HG03575 (cell line): ENCODE results near the gene LRRC4C.
A peak's percentile ranks its signal among the peaks of the same experiment; 100 is the strongest.

Experiments
- ATAC-seq: cut with Tn5 transposase; IDR thresholded peaks from one replicate; pipeline ENCODE4 v1.9.1; 2021; ENCODE audit not compliant: unreplicated experiment, insufficient number of reproducible peaks, low FRiP score; ENCODE audit errors: extremely low read depth

Gene LRRC4C

DNA sequence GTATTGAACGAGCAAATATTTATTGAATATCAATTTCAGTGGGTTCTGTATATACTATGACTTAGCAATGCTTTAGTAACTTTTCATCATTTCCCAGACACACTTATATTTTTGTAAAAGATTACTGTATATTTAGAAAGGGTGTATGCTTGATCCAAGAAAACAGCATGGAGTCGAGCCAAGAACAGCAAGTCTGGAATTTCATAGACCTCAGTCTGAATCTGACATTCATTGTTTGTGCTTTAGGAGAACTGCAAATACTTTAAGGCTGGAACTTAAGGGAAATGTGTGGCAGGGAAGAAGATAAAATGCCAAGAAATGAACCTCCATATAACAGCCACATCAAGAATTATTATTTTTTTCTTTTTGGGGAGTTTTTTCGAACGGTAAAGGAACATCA is 1156.8 kb downstream of the LRRC4C start:
- no peak for ATAC-seq

DNA sequence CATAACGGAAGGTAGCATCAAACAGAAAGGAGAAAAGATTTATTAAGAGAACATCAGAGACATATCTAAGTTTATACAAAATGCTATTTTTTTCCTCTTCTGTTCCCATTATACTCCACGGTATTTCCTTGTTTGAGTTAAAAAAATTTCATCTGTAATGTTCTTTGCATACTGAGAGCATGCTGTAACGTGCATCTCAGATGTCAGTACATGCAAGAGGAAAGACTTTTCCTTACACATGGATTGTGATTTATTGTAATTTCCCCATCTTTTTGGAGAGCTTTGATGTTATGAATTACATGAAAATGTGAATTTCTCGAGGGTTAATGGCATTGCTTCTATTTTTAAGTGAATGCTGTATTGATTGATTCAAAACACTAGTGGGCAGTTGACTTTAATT is 1164.0 kb downstream of the LRRC4C start:
- no peak for ATAC-seq

- ATAC-seq = no peak
These were observed 1164.7 kb downstream of the LRRC4C start for GRCh38 chr11:40294741-40295140.

GRCh38 chr11:40294349-40294735 is 1165.1 kb downstream of the LRRC4C start:
- no peak for ATAC-seq

DNA sequence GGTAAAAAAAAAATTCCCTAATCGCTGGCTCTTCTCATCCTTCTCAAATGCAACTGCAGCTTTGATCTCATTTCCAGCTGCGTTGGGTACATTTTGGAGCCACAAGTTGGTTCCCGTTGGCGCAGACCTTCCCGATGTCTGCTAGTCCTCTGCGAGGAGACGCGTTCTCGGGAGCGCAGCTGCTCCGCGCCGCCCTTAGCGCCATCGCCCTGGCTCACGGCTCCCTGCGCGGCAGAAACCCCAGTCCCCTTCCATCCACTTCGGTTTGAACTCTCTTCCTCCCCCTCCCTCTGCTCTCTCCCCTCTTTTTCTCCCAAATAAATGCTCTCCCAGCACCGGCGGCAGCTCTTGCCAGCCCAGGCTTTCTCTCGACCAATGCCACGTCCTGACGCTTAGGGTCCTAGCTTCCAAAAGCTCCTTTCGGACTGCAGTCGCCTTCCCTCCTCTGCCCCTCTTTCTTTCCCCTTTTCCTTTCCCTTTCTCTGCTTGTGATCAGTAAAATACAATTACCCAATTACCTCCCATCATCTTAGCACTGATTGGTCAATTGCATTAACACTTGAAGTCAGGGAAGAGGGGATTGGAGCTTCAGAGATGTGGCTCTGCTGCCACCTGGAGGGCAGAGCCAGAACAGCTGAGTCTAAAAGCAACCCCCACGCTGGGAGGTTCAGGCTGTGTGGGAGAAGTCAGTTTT is 1165.7 kb downstream of the LRRC4C start:
- ATAC-seq = peak; percentile 95

DNA sequence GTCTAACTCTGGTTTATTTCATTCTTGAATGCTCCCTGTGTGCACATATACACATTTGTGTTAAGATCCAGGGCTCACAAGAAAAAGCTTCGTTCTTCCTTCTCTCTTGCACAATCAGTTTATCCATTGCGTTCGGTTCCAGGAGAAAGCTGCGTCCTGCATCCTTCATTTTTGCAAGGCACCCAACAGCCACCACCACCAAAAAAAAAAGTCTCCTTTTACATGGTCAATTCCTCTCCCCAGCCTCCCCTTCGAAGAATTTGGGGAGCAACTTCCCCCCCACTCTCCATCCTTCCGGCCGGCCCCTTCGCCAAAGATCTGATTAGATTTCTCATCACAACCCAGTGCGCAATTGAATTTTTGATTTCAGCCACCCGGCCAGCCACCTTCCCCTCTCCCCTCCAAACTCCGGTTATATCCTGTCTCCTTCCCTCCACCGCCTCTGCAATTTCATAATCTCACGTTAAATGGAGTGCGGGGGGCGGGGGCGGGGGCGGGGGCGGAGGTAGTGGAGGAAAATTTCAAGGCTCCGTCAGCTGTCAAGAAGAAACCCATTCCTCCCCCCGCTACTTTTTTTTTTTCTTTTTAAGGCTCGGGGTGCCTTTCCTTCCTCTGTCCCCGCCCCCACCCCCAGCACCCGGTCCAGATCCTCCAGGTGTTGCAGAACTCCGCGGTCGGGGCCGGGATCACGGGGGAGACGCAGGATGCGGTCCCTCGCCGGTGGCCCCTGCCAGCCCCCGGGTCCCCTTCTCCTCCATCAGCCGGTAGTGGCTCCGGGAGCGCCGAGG is 1166.5 kb downstream of the LRRC4C start:
- no peak for ATAC-seq

DNA sequence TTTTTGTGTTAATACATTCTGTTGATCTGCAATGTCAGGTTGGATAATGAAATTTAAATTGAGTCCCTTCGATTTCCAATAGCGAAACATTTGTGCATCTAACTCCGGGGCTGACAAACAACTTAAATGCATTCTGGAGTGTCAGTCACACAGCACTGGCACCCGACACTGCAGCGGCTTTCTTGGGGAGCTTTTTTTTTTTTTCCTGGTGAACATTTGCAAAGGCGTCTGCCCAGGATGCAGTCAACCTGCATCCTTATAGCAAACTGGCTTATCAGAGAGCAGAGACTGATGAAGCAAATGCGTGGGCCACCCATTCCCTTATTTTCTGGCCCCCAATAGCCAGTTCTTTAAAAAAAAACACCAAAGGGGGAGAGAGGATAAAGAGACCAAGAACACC is 1167.7 kb downstream of the LRRC4C start:
- ATAC-seq = no peak

DNA sequence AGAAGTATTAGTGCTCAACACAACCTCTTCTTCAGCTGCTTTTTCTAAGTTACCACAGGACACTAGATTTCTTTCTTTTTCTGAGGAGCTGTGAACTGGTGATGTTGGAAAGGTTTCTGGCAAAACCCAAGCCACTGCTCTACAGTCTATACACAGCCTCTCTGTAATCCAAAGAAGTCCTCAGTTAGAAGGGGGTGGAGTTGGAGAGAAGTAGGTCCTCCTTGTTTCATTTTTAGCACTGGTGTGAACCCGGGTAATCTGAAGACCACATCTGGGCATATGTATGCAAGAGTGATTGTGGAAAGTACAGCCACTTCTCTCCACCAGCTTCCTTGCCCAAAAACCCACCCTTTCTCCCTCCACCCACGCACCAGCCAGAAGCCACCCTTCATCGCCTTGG is 1168.1 kb downstream of the LRRC4C start:
- ATAC-seq = no peak

- ATAC-seq = no peak
These were observed 1169.3 kb downstream of the LRRC4C start for GRCh38 chr11:40290171-40290631.

- no peak for ATAC-seq
These were observed 1170.1 kb downstream of the LRRC4C start for GRCh38 chr11:40289370-40289769.

DNA sequence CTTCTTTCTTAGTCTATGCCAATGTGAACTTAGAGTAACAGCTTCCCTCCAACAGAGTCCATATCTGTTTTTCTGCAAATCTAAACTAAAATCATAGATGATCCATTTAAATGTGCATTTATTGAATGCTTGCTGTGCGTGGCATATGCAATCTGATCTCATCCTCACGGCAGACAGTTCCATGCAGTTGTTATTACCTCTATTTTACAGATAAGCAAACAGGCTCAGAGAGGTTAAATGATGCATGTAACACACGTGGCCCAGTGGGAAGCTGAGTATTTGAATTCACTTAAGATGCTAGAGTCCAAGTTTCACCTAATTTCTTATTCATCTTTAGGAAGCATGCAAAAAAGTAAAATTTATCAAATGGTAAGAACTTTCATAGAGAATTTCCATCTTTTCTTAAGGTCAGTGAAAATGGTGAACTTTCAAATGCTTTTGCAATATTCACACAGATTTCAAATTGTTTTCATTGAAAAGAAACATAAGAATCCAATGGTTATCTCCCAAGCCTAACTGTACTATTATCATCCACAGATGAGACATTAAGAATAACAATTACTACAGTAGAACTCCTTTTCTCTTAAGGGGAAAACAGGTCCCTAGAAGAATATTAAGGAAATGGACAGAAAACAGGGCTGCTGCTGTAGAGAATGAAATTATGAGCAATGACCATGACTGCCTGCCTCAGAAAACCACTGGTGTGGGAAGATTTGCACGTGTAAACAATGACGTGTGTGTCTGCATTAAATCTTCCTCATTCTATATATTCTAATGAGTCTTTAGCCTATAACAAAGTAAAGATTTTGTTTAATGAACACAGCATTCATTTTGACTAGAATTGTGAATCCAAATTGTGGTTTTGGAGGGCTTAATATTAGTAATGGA is 1171.3 kb downstream of the LRRC4C start:
- ATAC-seq = no peak

DNA sequence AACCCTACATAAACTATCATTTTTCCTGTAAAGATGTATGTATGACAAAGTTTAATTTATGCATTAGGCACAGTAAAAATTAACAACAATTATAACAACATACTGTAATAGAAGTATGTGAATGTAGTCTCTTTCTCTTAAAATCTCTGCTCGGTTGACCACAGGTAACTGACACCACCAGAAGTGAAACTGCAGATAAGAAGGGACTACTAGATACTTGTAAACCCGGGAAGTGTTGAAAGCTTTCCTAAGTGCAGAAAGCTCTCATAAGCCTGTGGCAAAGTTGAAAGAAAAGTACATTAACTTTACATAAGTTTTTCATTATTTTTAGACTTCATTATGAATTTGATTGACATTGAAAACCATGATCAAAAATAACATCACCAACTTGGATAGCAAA is 1173.3 kb downstream of the LRRC4C start:
- ATAC-seq = no peak

- no peak for ATAC-seq
These were observed 1173.9 kb downstream of the LRRC4C start for GRCh38 chr11:40285558-40285957.

- no peak for ATAC-seq
These were observed 1178.3 kb downstream of the LRRC4C start for GRCh38 chr11:40281052-40281580.

DNA sequence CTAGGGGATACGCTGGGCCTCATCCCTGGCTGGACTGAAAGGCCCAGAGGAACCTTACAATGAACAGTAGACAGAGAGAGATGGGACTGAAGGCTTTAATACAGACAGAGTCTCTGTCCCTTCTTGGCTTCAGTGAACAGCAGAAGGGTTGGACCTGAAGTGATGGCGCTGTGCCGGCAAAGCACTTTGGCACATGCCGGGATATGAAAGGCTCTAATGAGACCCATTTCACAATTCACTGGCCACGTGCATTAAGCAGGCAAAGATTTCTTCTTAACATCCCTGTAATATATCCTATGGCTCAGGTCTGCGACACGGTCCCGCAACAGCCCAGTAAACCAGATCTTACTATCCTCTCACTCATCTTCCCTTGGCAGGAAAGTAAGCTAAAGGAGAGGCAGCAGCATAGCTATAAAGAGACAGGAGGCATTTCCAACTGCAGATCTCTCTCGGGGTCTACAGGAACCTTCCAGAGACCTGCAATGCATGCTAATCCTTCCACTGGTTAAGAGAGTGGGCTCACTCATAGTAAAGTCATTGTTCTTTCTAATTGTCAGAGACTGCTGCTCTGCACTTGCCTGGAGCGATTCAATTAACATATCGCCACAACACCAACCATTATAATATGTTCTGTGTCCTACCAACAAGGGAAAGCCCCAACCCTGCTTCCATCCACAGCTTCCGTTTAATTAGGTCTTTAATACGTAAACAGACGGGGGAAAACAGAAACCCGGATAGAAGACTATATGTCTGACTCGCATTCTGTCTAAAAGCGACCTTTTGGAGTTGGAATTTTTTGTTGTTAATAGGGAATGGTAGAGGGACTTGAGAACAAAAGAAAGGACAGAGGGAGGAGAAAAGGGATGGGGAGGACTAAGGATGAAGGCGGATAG is 1179.0 kb downstream of the LRRC4C start:
- no peak for ATAC-seq

GRCh38 chr11:40276960-40277359 is 1182.5 kb downstream of the LRRC4C start:
- ATAC-seq = no peak

DNA sequence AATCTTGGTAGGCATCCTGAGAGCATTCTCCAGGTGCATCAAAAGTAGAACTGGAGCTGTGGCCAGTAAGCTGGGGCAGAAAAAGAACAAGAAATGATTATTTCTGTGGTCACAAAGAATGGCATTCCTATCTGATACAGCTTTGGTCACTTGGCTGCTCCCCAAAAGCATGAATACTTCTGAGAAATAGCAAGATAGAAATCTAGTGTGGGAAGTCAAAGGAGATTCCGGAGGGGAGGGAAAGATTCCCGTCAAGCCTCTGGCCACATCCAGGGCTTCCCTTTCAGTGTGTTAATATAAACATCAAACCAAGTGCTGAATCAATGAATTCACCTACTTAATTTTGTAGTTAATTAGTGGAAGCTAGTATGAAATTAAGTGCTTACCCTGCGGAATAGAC is 1185.4 kb downstream of the LRRC4C start:
- ATAC-seq = no peak

DNA sequence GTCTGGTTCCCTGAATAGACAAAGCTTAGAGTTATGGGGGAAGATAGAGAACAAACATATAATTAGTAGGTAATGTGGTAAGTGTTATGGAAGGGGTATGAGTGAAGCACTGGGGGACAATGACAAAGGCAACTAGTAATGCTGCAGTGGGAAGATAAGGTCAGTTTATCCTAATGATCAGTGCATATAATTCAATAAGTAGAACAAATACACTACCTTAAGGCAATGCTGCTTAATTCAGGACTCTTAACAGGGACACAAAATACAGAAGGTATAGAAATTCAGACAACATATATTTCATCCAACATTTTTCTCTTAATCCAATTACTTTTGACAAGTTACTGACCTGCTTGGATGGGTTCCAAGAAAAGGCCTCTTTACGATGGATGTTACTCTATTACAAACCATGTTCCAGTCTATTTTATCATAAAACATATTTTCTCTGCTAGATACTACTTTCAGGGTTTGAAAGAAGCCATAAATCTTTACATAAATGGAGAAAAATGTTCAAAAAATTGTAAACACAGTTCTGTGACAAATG is 1186.2 kb downstream of the LRRC4C start:
- no peak for ATAC-seq
